Neural progenitor cell (in vitro differentiated cells): ENCODE results near the gene CMTM1.

Experiments
- CTCF ChIP-seq: fragments of 200-600 bp; sonication (generic); IDR thresholded peaks from 2 replicates; pipeline ENCODE4 v1.5.1; 2017; ENCODE audit warnings: antibody characterized with exemption, mild to moderate bottlenecking
- EZH2phosphoT487 ChIP-seq: fragments of 200-600 bp; sonication (generic); IDR thresholded peaks from 2 replicates; pipeline ENCODE4 v1.6.1; 2017; ENCODE audit warnings: antibody characterized with exemption

- TF ChIP-seq EZH2phosphoT487, result no peak
- no peak for TF ChIP-seq CTCF
These were observed 43.2 kb upstream of the CMTM1 start for GRCh38 chr16:66522816-66523590.
